ENCODE results near the gene CHTF18. TPM values are rescaled to one million over a fixed set of nuclear protein-coding genes. Genes with fewer than 3 reads are reported as not detected.

The CHTF18 gene
- total RNA-seq, 1 donor, result 13.8 TPM

- no peak overlapping the region for H3K4me3 ChIP-seq (ENCODE audit: low read depth, low read length)
- TF ChIP-seq CTCF (IDR thresholded peaks at IDR 0.05; ENCODE audit: insufficient read depth, low read depth, low read length), result no peak
- DNase-seq (ENCODE audit: low read depth), result no peak
These were observed 11.6 kb upstream of the CHTF18 start for GRCh38 chr16:776824-777223.

- DNase-seq (ENCODE audit: low read depth), result no peak
- no peak overlapping the region for H3K4me3 ChIP-seq (ENCODE audit: low read depth, low read length)
- TF ChIP-seq CTCF (IDR thresholded peaks at IDR 0.05; ENCODE audit: insufficient read depth, low read depth, low read length), result no peak
These were observed 10.6 kb upstream of the CHTF18 start for GRCh38 chr16:777826-778225.

GRCh38 chr16:778447-778846 lies 10.0 kb upstream of the CHTF18 start:
- TF ChIP-seq CTCF (IDR thresholded peaks at IDR 0.05; ENCODE audit: insufficient read depth, low read depth, low read length), result no peak
- H3K4me3 ChIP-seq (ENCODE audit: low read depth, low read length), result no peak overlapping the region
- no peak for DNase-seq (ENCODE audit: low read depth)

GRCh38 chr16:778909-779527 lies 9.4 kb upstream of the CHTF18 start:
- no peak for TF ChIP-seq CTCF (IDR thresholded peaks at IDR 0.05; ENCODE audit: insufficient read depth, low read depth, low read length)
- no peak overlapping the region for H3K4me3 ChIP-seq (ENCODE audit: low read depth, low read length)
- no peak for DNase-seq (ENCODE audit: low read depth)

- no peak for TF ChIP-seq CTCF (IDR thresholded peaks at IDR 0.05; ENCODE audit: insufficient read depth, low read depth, low read length)
- no peak for DNase-seq (ENCODE audit: low read depth)
- H3K4me3 ChIP-seq (ENCODE audit: low read depth, low read length), result no peak overlapping the region
These were observed 8.9 kb upstream of the CHTF18 start for GRCh38 chr16:779561-779960.

GRCh38 chr16:780296-780695 lies 8.1 kb upstream of the CHTF18 start:
- DNase-seq (ENCODE audit: low read depth), result no peak
- H3K4me3 ChIP-seq (ENCODE audit: low read depth, low read length), result no peak overlapping the region
- TF ChIP-seq CTCF (IDR thresholded peaks at IDR 0.05; ENCODE audit: insufficient read depth, low read depth, low read length), result no peak

Measured in fibroblast of villous mesenchyme (primary cell).